ENCODE results near the gene CLK3.

CLK3 gene

DNA sequence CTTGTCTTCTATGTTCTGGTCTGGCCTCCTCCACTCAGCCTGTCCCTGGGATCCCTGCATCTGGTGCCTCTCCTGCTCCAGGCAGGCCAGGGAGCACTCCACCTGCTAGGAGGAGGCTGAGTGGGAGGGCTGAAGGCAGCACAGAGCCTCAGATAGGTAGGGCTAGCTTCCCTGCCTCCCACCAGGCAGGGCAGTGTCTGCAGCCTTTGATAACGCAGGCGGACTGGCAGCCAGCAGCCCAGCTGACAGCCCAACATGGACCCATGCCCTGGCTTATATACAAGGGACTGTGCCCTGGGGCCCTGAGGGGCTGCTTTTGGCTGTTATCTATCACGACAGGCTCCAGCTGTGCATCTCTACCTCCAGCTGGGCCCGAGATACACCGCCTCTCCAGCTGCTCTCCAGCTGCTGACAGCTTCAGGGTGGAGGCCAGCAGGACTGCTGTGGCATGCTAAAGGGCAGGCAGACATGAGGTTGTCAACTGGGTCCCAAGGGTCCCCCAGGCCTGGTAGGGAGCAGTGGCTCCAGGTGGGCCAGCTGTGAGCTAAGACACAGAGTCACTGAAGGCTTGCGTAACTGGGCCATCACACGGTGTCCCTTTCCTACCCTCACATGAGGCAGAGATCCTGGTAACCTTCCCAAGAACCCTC, 5.2 kb upstream of the CLK3 start:
- Histone ChIP-seq H3K36me3 (replicated peaks) (no peaks in the 10 kb centered on the region), H3K27ac (no peak overlapping the region), H3K4me3 (ENCODE audit: low read depth, low read length) (no peak overlapping the region), H3K27me3 (replicated peaks) (peaks cover 5% of the 10 kb centered on the region)
- no peak for TF ChIP-seq CTCF (IDR thresholded peaks at IDR 0.05; ENCODE audit: low read depth, low read length, missing control alignments)
- no peak for DNase-seq
- in situ Hi-C loops (cut with HindIII; ENCODE audit: low pct_ligation_motif_present, low sequenced_read_pairs) = no loop called here

DNA sequence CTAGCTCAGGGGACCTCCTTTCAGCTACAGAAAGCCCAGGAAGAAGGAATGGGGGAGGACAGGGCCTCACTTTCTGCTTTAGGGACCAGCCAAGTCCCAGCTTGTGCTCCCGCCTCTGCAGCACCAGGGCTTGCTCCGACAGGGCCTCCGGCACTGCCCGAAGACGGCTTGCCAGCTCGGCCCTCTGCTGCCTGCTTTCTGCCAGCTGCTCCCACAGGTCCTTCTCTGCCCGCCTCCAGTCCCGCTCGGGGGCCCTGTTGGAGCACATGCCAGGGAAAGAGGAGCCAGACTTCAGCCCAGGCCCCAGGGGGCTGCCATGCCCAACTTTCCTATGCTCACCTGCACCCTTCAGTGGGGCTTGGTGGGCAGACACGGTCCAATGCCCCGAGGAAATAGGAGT, 4.3 kb upstream of the CLK3 start:
- DNase-seq = no peak
- in situ Hi-C loops (cut with HindIII; ENCODE audit: low pct_ligation_motif_present, low sequenced_read_pairs) = no loop called here
- no peaks in the 10 kb centered on the region for H3K36me3 ChIP-seq (replicated peaks)
- no peak for TF ChIP-seq CTCF (IDR thresholded peaks at IDR 0.05; ENCODE audit: low read depth, low read length, missing control alignments)
- no peak overlapping the region for H3K27ac ChIP-seq
- H3K27me3 ChIP-seq (replicated peaks) = peaks cover 5% of the 10 kb centered on the region
- no peak overlapping the region for H3K4me3 ChIP-seq (ENCODE audit: low read depth, low read length)

DNA sequence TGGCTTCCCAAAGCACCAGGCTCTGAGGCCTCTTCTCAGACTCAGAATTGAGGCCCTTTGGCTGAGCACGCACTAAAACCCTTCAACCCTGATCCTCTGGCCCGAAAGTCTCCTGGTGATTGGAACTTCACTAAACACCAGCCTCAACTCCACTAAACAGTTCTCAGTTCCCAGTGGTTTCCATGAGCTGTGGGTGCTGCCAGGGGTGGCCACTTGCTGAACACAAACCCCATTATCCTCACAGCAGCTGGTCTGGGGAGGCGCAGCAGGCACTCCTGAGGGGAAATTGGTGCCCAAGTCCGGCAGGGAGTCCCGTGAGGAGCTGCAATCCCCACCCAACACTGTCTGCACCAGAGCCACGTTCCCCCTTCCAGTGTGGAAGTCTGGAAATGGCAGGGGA, 3.8 kb upstream of the CLK3 start:
- Histone ChIP-seq H3K27me3 (replicated peaks) (peaks cover 5% of the 10 kb centered on the region), H3K36me3 (replicated peaks) (no peaks in the 10 kb centered on the region), H3K4me3 (ENCODE audit: low read depth, low read length) (no peak overlapping the region), H3K27ac (no peak overlapping the region)
- no peak for DNase-seq
- in situ Hi-C loops (cut with HindIII; ENCODE audit: low pct_ligation_motif_present, low sequenced_read_pairs) = no loop called here
- TF ChIP-seq CTCF (IDR thresholded peaks at IDR 0.05; ENCODE audit: low read depth, low read length, missing control alignments) = no peak

GRCh38 chr15:74612677-74613076, 3.0 kb upstream of the CLK3 start:
- Histone ChIP-seq H3K4me3 (ENCODE audit: low read depth, low read length) (no peak overlapping the region), H3K36me3 (replicated peaks) (no peaks in the 10 kb centered on the region), H3K27ac (no peak overlapping the region), H3K27me3 (replicated peaks) (peaks cover 5% of the 10 kb centered on the region)
- TF ChIP-seq CTCF (IDR thresholded peaks at IDR 0.05; ENCODE audit: low read depth, low read length, missing control alignments) = no peak
- no peak for DNase-seq
- in situ Hi-C loops (cut with HindIII; ENCODE audit: low pct_ligation_motif_present, low sequenced_read_pairs) = no loop called here

DNA sequence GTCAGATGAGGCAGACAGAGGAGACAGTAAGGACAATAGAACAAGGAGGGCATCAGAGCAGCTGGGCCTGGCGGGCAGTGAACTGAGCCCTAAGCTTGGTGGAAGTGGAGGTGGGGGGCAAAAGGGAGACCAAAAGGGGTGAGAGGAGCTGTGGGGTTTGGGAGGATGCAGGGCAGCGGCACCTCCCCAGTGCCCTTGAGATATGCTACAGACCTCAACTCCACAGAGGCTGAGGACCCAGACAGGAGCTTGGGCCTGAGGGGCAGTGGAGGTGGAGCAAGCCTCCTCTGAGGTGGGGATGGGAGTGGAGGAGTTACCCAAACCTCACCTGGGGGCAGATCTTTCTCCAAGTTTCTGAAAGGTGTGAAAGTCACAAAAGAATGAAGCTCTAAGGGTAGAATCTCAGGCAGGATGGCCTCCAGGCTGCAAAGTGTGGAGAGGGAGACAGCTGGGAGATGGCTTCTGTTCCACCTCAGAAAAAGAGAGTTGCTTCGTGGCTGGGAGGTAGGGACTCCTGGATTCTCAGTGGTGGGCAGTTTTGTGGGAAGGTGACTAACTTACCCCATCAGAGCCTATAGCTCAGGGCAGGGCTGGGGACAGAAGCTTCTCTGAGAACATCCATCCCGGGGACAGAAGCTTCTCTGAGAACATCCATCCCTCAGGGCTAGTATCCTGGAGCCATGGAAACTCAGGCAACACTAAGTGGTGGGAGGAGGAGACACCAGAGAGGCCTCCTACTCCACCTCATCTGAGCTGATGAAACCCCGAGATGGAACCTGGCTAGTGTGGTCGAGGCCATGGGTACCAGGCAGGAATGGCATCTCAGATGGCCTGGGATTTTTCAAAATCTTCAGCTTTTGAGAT, 2.3 kb upstream of the CLK3 start:
- H3K36me3 ChIP-seq (replicated peaks) = no peaks in the 10 kb centered on the region
- no peak for DNase-seq
- no peak overlapping the region for H3K4me3 ChIP-seq (ENCODE audit: low read depth, low read length)
- H3K27me3 ChIP-seq (replicated peaks) = peaks cover 5% of the 10 kb centered on the region
- no peak for TF ChIP-seq CTCF (IDR thresholded peaks at IDR 0.05; ENCODE audit: low read depth, low read length, missing control alignments)
- H3K27ac ChIP-seq = no peak overlapping the region
- in situ Hi-C loops (cut with HindIII; ENCODE audit: low pct_ligation_motif_present, low sequenced_read_pairs) = no loop called here
